ENCODE results near the gene SLC16A3. TPM values are rescaled to one million over a fixed set of nuclear protein-coding genes. Genes with fewer than 3 reads are reported as not detected.

The SLC16A3 gene
- total and polyA plus RNA-seq, 9 of the 15 experiments (the other 6 are each of a cell fraction or from before 2014, with no cell fraction given): 0.11 to 5.4 (median 1.2) TPM; not detected in 2

GRCh38 chr17:82272495-82273326 is 43.9 kb downstream of the SLC16A3 start (continued):
- TF ChIP-seq PCBP1 (IDR thresholded peaks at IDR 0.05; ENCODE audit: low read depth, low read length, poor library complexity, severe bottlenecking) (peak; percentile 88), FOXJ2 (tag; IDR thresholded peaks at IDR 0.05) (0 out of 2 replicates have a peak, but pooled peaks have one; percentile 15), SMARCA5 (IDR thresholded peaks at IDR 0.05) (no peak), MTA1 (IDR thresholded peaks at IDR 0.05; ENCODE audit: borderline replicate concordance) (no peak), ID3 (CRISPR knock-in tag; IDR thresholded peaks at IDR 0.05) (no peak), ID3 (tag; IDR thresholded peaks at IDR 0.05) (0 out of 2 replicates have a peak, but pooled peaks have one; percentile 39), BACH1 (tag; IDR thresholded peaks at IDR 0.05) (no peak), TAF9B (IDR thresholded peaks at IDR 0.05; ENCODE audit: partially characterized antibody) (no peak), PTRF (tag; IDR thresholded peaks at IDR 0.05) (no peak), ZNF140 (CRISPR knock-in tag; IDR thresholded peaks at IDR 0.05) (no peak), RBFOX2 (IDR thresholded peaks at IDR 0.05; ENCODE audit: low read depth, low read length) (peak; percentile 51; the same call in 1 of the 2 replicates), XRCC5 (IDR thresholded peaks at IDR 0.05; ENCODE audit: low read depth, low read length) (no peak)
- TF ChIP-seq, protein P1, sequence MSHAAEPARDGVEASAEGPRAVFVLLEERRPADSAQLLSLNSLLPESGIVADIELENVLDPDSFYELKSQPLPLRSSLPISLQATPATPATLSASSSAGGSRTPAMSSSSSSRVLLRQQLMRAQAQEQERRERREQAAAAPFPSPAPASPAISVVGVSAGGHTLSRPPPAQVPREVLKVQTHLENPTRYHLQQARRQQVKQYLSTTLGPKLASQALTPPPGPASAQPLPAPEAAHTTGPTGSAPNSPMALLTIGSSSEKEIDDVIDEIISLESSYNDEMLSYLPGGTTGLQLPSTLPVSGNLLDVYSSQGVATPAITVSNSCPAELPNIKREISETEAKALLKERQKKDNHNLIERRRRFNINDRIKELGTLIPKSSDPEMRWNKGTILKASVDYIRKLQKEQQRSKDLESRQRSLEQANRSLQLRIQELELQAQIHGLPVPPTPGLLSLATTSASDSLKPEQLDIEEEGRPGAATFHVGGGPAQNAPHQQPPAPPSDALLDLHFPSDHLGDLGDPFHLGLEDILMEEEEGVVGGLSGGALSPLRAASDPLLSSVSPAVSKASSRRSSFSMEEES (CRISPR knock-in tag; IDR thresholded peaks at IDR 0.05): no peak
- TF ChIP-seq, protein P2, sequence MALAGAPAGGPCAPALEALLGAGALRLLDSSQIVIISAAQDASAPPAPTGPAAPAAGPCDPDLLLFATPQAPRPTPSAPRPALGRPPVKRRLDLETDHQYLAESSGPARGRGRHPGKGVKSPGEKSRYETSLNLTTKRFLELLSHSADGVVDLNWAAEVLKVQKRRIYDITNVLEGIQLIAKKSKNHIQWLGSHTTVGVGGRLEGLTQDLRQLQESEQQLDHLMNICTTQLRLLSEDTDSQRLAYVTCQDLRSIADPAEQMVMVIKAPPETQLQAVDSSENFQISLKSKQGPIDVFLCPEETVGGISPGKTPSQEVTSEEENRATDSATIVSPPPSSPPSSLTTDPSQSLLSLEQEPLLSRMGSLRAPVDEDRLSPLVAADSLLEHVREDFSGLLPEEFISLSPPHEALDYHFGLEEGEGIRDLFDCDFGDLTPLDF (CRISPR knock-in tag; IDR thresholded peaks at IDR 0.05): no peak
- TF ChIP-seq, protein P3, sequence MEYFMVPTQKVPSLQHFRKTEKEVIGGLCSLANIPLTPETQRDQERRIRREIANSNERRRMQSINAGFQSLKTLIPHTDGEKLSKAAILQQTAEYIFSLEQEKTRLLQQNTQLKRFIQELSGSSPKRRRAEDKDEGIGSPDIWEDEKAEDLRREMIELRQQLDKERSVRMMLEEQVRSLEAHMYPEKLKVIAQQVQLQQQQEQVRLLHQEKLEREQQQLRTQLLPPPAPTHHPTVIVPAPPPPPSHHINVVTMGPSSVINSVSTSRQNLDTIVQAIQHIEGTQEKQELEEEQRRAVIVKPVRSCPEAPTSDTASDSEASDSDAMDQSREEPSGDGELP (CRISPR knock-in tag; IDR thresholded peaks at IDR 0.05; ENCODE audit: borderline replicate concordance): no peak
